HepG2 (cell line): ENCODE measurements around the gene SLC35F6. TPM values are rescaled to one million over a fixed set of nuclear protein-coding genes. Genes with fewer than 3 reads are reported as not detected.

ENCODE experiments used
- AGO1 ChIP-seq: fragments of 200-400 bp; formaldehyde crosslinking; IDR thresholded peaks from 2 replicates; pipeline ENCODE4 v1.6.1; 2017; ENCODE audit warnings: mild to moderate bottlenecking, low read depth, low read length, moderate library complexity; ENCODE audit not compliant: poor library complexity, severe bottlenecking
- BCL3 ChIP-seq: sonication (generic); formaldehyde crosslinking; IDR thresholded peaks from 2 replicates; pipeline ENCODE4 v1.5.1; 2020; ENCODE audit warnings: mild to moderate bottlenecking, missing genetic modification reagents, moderate library complexity
- E2F5 ChIP-seq: sonication (generic); formaldehyde crosslinking; conservative IDR thresholded peaks from 2 replicates; pipeline ENCODE4 v1.4.0; 2020; ENCODE audit warnings: missing genetic modification reagents
- GABPA ChIP-seq, 2 experiments: IDR thresholded peaks; 2 replicates each; pipeline ENCODE4 v1.6.1; 2011 to 2016; ENCODE audit warnings: low read depth in 2 of 2, low read length in 1 of 2, missing biosample characterization in 1 of 2, missing genetic modification characterization in 1 of 2
- KDM1A ChIP-seq: IDR thresholded peaks from 2 replicates; pipeline ENCODE4 v1.6.1; 2016; ENCODE audit warnings: missing compliant biosample characterization
- KMT2B ChIP-seq: IDR thresholded peaks from 2 replicates; pipeline ENCODE4 v1.6.1; 2016; ENCODE audit warnings: missing genetic modification reagents, missing compliant biosample characterization
- LCORL ChIP-seq, 2 experiments: fragments of 450-650 bp in 1 of 2; sonication (generic) in 1 of 2; formaldehyde crosslinking in 1 of 2; IDR thresholded peaks; 2 replicates each; pipeline versions ENCODE4 v1.5.0 to v1.6.1; 2017 to 2020; ENCODE audit warnings: antibody characterized with exemption in 1 of 2, missing genetic modification reagents in 1 of 2
- MAFG ChIP-seq: sonication (generic); formaldehyde crosslinking; IDR thresholded peaks from 2 replicates; pipeline ENCODE4 v1.5.1; 2020; ENCODE audit warnings: mild to moderate bottlenecking, missing genetic modification reagents
- PAF1 ChIP-seq: IDR thresholded peaks from 2 replicates; pipeline ENCODE4 v1.6.1; 2016; ENCODE audit warnings: missing genetic modification reagents, missing compliant biosample characterization
- PITX1 ChIP-seq: sonication (generic); formaldehyde crosslinking; IDR thresholded peaks from 2 replicates; pipeline ENCODE4 v1.5.1; 2020; ENCODE audit warnings: mild to moderate bottlenecking, missing genetic modification reagents
- TEF ChIP-seq: sonication (generic); formaldehyde crosslinking; IDR thresholded peaks from 2 replicates; pipeline ENCODE4 v1.5.0; 2020; ENCODE audit warnings: missing genetic modification reagents
- TRIM24 ChIP-seq: sonication (generic); formaldehyde crosslinking; IDR thresholded peaks from 2 replicates; pipeline ENCODE4 v1.8.0; 2022; ENCODE audit warnings: mild to moderate bottlenecking, missing genetic modification reagents
- ZBTB38 ChIP-seq: sonication (generic); formaldehyde crosslinking; IDR thresholded peaks from 2 replicates; pipeline ENCODE4 v1.5.1; 2020; ENCODE audit warnings: mild to moderate bottlenecking, missing genetic modification reagents
- ZBTB40 ChIP-seq, 2 experiments: fragments of 450-650 bp in 1 of 2; sonication (generic) in 1 of 2; formaldehyde crosslinking in 1 of 2; IDR thresholded peaks; 2 replicates each; pipeline versions ENCODE4 v1.6.1 to v1.8.0; 2016 to 2022; ENCODE audit warnings: antibody characterized with exemption in 1 of 2, mild to moderate bottlenecking in 1 of 2, missing genetic modification reagents in 1 of 2
- ZNF589 ChIP-seq: sonication (generic); formaldehyde crosslinking; conservative IDR thresholded peaks from 2 replicates; pipeline ENCODE4 v1.8.0; 2022; ENCODE audit warnings: mild to moderate bottlenecking, moderate library complexity, missing genetic modification reagents
- ZNF788 ChIP-seq: sonication (generic); formaldehyde crosslinking; IDR thresholded peaks from 2 replicates; pipeline ENCODE4 v1.5.0; 2020; ENCODE audit warnings: mild to moderate bottlenecking, missing genetic modification reagents, borderline replicate concordance
- polyA plus RNA-seq, 8 experiments: library from polyadenylated mRNA; depleted of rRNA in 3 of 8; stranded (reverse) in 7 of 8; unstranded in 1 of 8; fragments of >200 nt; fragmentation: Illumina TruSeq in 4 of 8; extraction: Trizol in 4 of 8; gene quantifications; 2 replicates each; pipeline versions ENCODE4 v1.2.1 to v1.2.3, GENCODE V29; 2011 to 2016; ENCODE audit warnings: low read depth in 4 of 8, missing spikeins in 1 of 8, mixed read lengths in 1 of 8; ENCODE audit not compliant: insufficient read depth in 1 of 8
- total RNA-seq, 5 experiments: library from RNA; depleted of rRNA; stranded (reverse); fragments of >200 nt; fragmentation: Illumina TruSeq; extraction: Trizol; gene quantifications; 2 replicates each; pipeline ENCODE4 v1.2.3, GENCODE V29; 2016; ENCODE audit warnings: low read depth in 1 of 5

SLC35F6 gene
- total and polyA plus RNA-seq, 2 of the 13 experiments (the other 11 are each of a cell fraction or from before 2014, with no cell fraction given) = 15.2 to 21.2 TPM

GRCh38 chr2:26786207-26787028 lies 22.3 kb downstream of the SLC35F6 start (continued):
- peak; percentile 17 for TF ChIP-seq AGO1
- TF ChIP-seq ZNF788 (CRISPR knock-in tag) = 0 out of 2 replicates have a peak, but pooled peaks have one; percentile 31
- TF ChIP-seq PAF1 (CRISPR knock-in tag) = no peak
- TF ChIP-seq TRIM24 (CRISPR knock-in tag) = no peak
- no peak for TF ChIP-seq KMT2B
- TF ChIP-seq TEF (CRISPR knock-in tag) = no peak
- no peak for TF ChIP-seq MAFG (CRISPR knock-in tag)
- no peak for TF ChIP-seq PITX1 (CRISPR knock-in tag)
- no peak for TF ChIP-seq LCORL (IDR thresholded peaks at IDR 0.05)
- TF ChIP-seq LCORL (CRISPR knock-in tag; IDR thresholded peaks at IDR 0.05) = 0 out of 2 replicates have a peak, but pooled peaks have one; percentile 17
- TF ChIP-seq GABPA (IDR thresholded peaks at IDR 0.05; ENCODE audit: low read depth, low read length) = 0 out of 2 replicates have a peak, but pooled peaks have one; percentile 4
- TF ChIP-seq GABPA (CRISPR knock-in tag; IDR thresholded peaks at IDR 0.05; ENCODE audit: low read depth) = no peak
- TF ChIP-seq KDM1A (CRISPR knock-in tag) = 0 out of 2 replicates have a peak, but pooled peaks have one; percentile 46
- no peak for TF ChIP-seq E2F5 (CRISPR knock-in tag)
- TF ChIP-seq ZBTB40 (IDR thresholded peaks at IDR 0.05) = no peak
- peak; percentile 52; the same call in 1 of the 2 replicates for TF ChIP-seq ZBTB40 (CRISPR knock-in tag; IDR thresholded peaks at IDR 0.05)
- peak; percentile 28; the same call in 1 of the 2 replicates for TF ChIP-seq BCL3
- TF ChIP-seq ZBTB38 (CRISPR knock-in tag) = 0 out of 2 replicates have a peak, but pooled peaks have one; percentile 21
- TF ChIP-seq ZNF589 (CRISPR knock-in tag) = no peak
